Keratinocyte (primary cell): ENCODE data around the gene GFOD2. TPM values are rescaled to one million over a fixed set of nuclear protein-coding genes. Genes with fewer than 3 reads are reported as not detected.

Experiments
- DNase-seq: peaks from one replicate; pipeline ENCODE4 v3.0.0-alpha.2; 2011; ENCODE audit warnings: low read depth, missing footprints, low spot score
- FAIRE-seq: peaks from 2 replicates; lab custom pipeline; 2011; peaks lifted over from hg19 to GRCh38; lab: Jason Lieb, UNC
- H2AFZ ChIP-seq: 2 replicates; pipeline ENCODE4 v1.6.0; 2012; ENCODE audit warnings: low read length, control low read depth, inconsistent platforms; ENCODE audit not compliant: control insufficient read depth
- H3K27ac ChIP-seq: 2 replicates; pipeline ENCODE4 v1.5.1; 2011; ENCODE audit warnings: low read length; ENCODE audit not compliant: control insufficient read depth, insufficient read depth
- H3K27me3 ChIP-seq: 3 replicates; pipeline ENCODE4 v1.6.0; 2011; ENCODE audit warnings: low read length; ENCODE audit not compliant: control insufficient read depth, insufficient read depth; ENCODE audit errors: extremely low read depth
- H3K36me3 ChIP-seq, 2 experiments: 2 replicates in 1 of 2; 3 replicates in 1 of 2; pipeline ENCODE4 v1.5.1; 2011; ENCODE audit warnings: low read length in 2 of 2, mild to moderate bottlenecking in 1 of 2; ENCODE audit not compliant: control insufficient read depth in 2 of 2, insufficient read depth in 2 of 2; ENCODE audit errors: extremely low read depth in 1 of 2
- H3K4me1 ChIP-seq: 3 replicates; pipeline ENCODE4 v1.5.1; 2011; ENCODE audit warnings: low read length; ENCODE audit not compliant: control insufficient read depth, insufficient read depth; ENCODE audit errors: extremely low read depth
- H3K4me2 ChIP-seq: 3 replicates; pipeline ENCODE4 v1.6.0; 2011; ENCODE audit warnings: low read depth, low read length; ENCODE audit not compliant: control insufficient read depth, insufficient read depth; ENCODE audit errors: extremely low read depth
- H3K4me3 ChIP-seq, 3 experiments: fragments of 200-600 bp in 1 of 3; sonication (generic) in 1 of 3; 2 replicates in 2 of 3; 3 replicates in 1 of 3; pipeline ENCODE4 v1.5.1; 2011 to 2016; ENCODE audit warnings: low read length in 3 of 3, mild to moderate bottlenecking in 3 of 3, control low read depth in 2 of 3, inconsistent platforms in 1 of 3, low read depth in 1 of 3, mixed read lengths in 1 of 3, mixed run types in 1 of 3, moderate library complexity in 1 of 3; ENCODE audit not compliant: control insufficient read depth in 2 of 3, insufficient read depth in 2 of 3; ENCODE audit errors: extremely low read depth in 1 of 3
- H3K79me2 ChIP-seq: 2 replicates; pipeline ENCODE4 v1.6.0; 2012; ENCODE audit warnings: low read length; ENCODE audit not compliant: control insufficient read depth, insufficient read depth
- H3K9ac ChIP-seq: 3 replicates; pipeline ENCODE4 v1.6.0; 2011; ENCODE audit warnings: low read length; ENCODE audit not compliant: control insufficient read depth, insufficient read depth; ENCODE audit errors: extremely low read depth
- H3K9me1 ChIP-seq: 3 replicates; pipeline ENCODE4 v1.6.0; 2011; ENCODE audit warnings: low read length; ENCODE audit not compliant: control insufficient read depth, insufficient read depth; ENCODE audit errors: extremely low read depth
- H3K9me3 ChIP-seq: 2 replicates; pipeline ENCODE4 v1.5.1; 2012; ENCODE audit warnings: low read depth, low read length; ENCODE audit not compliant: control insufficient read depth
- H4K20me1 ChIP-seq: 3 replicates; pipeline ENCODE4 v1.6.0; 2011; ENCODE audit warnings: low read length; ENCODE audit not compliant: control insufficient read depth, insufficient read depth; ENCODE audit errors: extremely low read depth
- EZH2 ChIP-seq: IDR thresholded peaks from one replicate; pipeline ENCODE4 v1.6.1; 2012; ENCODE audit warnings: inconsistent platforms, mild to moderate bottlenecking, low read length, moderate library complexity
- dilution Hi-C: fragments of 300-500 bp; cut with MboI; formaldehyde crosslinking; loops from one replicate; pipeline ENCODE4 v1.7.0; 2020; ENCODE audit warnings: low sequenced_read_pairs; ENCODE audit not compliant: extremely low pct_ligation_motif_present
- polyA plus RNA-seq, 5 experiments: library from polyadenylated mRNA; depleted of rRNA in 3 of 5; stranded (reverse) in 3 of 5; stranded (forward) in 1 of 5; unstranded in 1 of 5; fragments of >200 nt; gene quantifications; 1 replicate in 1 of 5; 2 replicates in 3 of 5; 3 replicates in 1 of 5; pipeline versions ENCODE4 v1.2.1 to v1.2.3, GENCODE V29; 2011 to 2012; ENCODE audit warnings: missing spikeins in 2 of 5, low read depth in 1 of 5, low replicate concordance in 1 of 5
- TF ChIP-seq, protein P1 (sequence below), 3 experiments: IDR thresholded peaks in 1 of 3; conservative IDR thresholded peaks in 1 of 3; optimal IDR thresholded peaks in 1 of 3; 2 replicates in 2 of 3; 3 replicates in 1 of 3; pipeline versions ENCODE3 to v1.5.1; 2011; ENCODE audit warnings: low read length in 3 of 3, mild to moderate bottlenecking in 3 of 3, moderate library complexity in 2 of 3, control low read depth in 1 of 3, inconsistent platforms in 1 of 3; ENCODE audit not compliant: insufficient read depth in 2 of 3; ENCODE audit errors: extremely low read depth in 1 of 3

GFOD2 gene
- polyA plus RNA-seq, 1 donor (not counting 4 experiments of a cell fraction or from before 2014, with no cell fraction given): 13.2 TPM

DNA sequence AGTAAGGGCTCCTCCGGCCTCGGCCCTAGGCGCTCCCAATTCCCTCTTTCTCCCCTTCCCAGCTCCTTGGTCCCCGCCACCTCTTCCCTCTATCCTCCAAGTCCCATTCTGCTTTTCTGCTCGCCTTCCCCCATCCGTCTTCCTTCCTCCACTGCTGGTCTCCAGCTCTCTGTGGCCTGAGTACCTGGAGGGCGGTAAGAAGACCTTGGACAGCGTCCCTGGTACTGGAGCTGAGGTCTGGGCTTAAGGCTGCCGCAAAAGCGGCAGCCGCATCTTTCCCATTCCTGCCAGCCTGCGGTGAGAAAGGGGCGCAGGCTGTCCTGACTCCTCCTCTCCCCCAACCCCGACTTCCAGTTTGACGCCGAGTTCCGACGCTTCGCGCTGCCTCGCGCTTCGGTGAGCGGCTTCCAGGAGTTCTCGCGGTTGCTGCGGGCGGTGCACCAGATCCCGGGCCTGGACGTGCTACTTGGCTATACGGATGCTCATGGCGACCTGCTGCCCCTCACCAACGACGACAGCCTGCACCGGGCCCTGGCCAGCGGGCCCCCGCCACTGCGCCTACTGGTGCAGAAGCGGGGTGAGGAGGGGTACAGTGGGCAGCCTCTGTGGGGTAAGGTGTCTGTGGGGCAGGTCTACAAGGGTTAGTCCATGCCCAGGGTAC, 57.9 kb downstream of the GFOD2 start:
- no peak overlapping the region for H3K9ac ChIP-seq
- no peak overlapping the region for H3K27ac ChIP-seq
- H3K27me3 ChIP-seq: no peaks in the 10 kb centered on the region
- no peak overlapping the region for H2AFZ ChIP-seq
- DNase-seq (no peak), FAIRE-seq (no peak)
- peak overlapping the region; percentile 96 for H3K4me2 ChIP-seq
- peaks cover 12% of the 10 kb centered on the region for H3K79me2 ChIP-seq
- peaks cover 9% of the 10 kb centered on the region for H3K4me1 ChIP-seq
- H4K20me1 ChIP-seq: no peaks in the 10 kb centered on the region
- H3K9me3 ChIP-seq: no peaks in the 10 kb centered on the region
- TF ChIP-seq, protein P1, sequence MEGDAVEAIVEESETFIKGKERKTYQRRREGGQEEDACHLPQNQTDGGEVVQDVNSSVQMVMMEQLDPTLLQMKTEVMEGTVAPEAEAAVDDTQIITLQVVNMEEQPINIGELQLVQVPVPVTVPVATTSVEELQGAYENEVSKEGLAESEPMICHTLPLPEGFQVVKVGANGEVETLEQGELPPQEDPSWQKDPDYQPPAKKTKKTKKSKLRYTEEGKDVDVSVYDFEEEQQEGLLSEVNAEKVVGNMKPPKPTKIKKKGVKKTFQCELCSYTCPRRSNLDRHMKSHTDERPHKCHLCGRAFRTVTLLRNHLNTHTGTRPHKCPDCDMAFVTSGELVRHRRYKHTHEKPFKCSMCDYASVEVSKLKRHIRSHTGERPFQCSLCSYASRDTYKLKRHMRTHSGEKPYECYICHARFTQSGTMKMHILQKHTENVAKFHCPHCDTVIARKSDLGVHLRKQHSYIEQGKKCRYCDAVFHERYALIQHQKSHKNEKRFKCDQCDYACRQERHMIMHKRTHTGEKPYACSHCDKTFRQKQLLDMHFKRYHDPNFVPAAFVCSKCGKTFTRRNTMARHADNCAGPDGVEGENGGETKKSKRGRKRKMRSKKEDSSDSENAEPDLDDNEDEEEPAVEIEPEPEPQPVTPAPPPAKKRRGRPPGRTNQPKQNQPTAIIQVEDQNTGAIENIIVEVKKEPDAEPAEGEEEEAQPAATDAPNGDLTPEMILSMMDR (optimal IDR thresholded peaks at IDR 0.05 in 1 of 3, IDR thresholded peaks at IDR 0.05 in 1 of 3, conservative IDR thresholded peaks at IDR 0.05 in 1 of 3; ENCODE audit: extremely low read depth in 1 of 3, insufficient read depth in 2 of 3, low read length in 3 of 3): no peak
- no peak for TF ChIP-seq EZH2
- H3K36me3 ChIP-seq: peaks cover 1 to 9% of the 10 kb centered on the region in 2 experiments
- H3K4me3 ChIP-seq: peak overlapping the region in 1 of 3 experiments; percentile 98
- H3K9me1 ChIP-seq: no peaks in the 10 kb centered on the region
- dilution Hi-C loops: no loop called here

DNA sequence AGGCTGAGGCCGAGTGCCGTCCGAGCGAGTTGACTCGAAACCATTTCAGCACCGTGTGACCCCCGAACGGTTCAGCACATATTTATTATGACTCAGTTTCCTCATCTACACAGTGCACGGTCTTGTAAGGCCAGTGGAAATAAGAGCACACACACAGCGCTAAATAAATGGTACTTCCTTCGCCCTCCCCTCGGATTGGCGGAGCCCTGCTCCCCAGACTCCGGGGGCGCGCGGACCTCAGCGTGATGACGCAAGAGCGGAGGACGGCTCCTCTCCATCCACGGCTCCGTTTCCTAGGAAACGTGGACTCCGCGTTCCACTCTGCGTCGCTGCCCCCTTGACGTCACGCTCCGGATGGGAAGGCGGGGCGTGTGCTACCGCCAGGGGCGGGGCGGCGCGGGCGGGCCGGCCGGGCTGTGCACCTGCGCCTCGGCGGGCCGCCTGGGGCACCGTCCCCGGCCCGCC, 58.5 kb downstream of the GFOD2 start, which contains the start of gene PARD6A:
Gene PARD6A, plus strand, starts transcription at position 397 of the 465 bp plus-strand sequence. CDS start 79 bp downstream, outside the sequence.
- Histone ChIP-seq H3K27ac (peak within 1 kb of the TSS; percentile 81), H3K79me2 (peaks cover 12% of the 10 kb centered on the region), H3K27me3 (peaks cover under 1% of the 10 kb centered on the region), H2AFZ (peak within 1 kb of the TSS; percentile 98), H4K20me1 (no peaks in the 10 kb centered on the region), H3K4me1 (peaks cover 9% of the 10 kb centered on the region), H3K9ac (peak within 1 kb of the TSS; percentile 81), H3K4me2 (peak within 1 kb of the TSS; percentile 96), H3K4me3 (peak within 1 kb of the TSS; percentile 82 to 98 (median 85)), H3K36me3 (peaks cover 1 to 9% of the 10 kb centered on the region in 2 experiments), H3K9me1 (no peaks in the 10 kb centered on the region), H3K9me3 (no peaks in the 10 kb centered on the region)
- FAIRE-seq (peak; percentile 60), DNase-seq (peak; percentile 58)
- dilution Hi-C loops: no loop called here
- no peak for TF ChIP-seq EZH2
- TF ChIP-seq, protein P1 (optimal IDR thresholded peaks at IDR 0.05 in 1 of 3, IDR thresholded peaks at IDR 0.05 in 1 of 3, conservative IDR thresholded peaks at IDR 0.05 in 1 of 3; ENCODE audit: extremely low read depth in 1 of 3, insufficient read depth in 2 of 3, low read length in 3 of 3): no peak
